HG03139 (cell line): Measurements from ENCODE around the gene GRID2.
A peak's percentile ranks its signal among the peaks of the same experiment; 100 is the strongest.
"Not testable (repeated sequence)": the region's sequence is repeated elsewhere in the genome, so short reads cannot be mapped to it uniquely, and the experiment has no call there.

ENCODE experiments used
- ATAC-seq: cut with Tn5 transposase; IDR thresholded peaks from one replicate; pipeline ENCODE4 v1.9.1; 2021; ENCODE audit not compliant: unreplicated experiment

Gene GRID2

GRCh38 chr4:93299118-93299517 is 995.4 kb downstream of the GRID2 start:
- no peak for ATAC-seq

- ATAC-seq = not testable (repeated sequence)
Measured at GRCh38 chr4:93300780-93301555, 997.2 kb downstream of the GRID2 start.

- no peak for ATAC-seq
Measured at GRCh38 chr4:93302310-93302709, 998.5 kb downstream of the GRID2 start.

- no peak for ATAC-seq
Measured at GRCh38 chr4:93303440-93303839, 999.7 kb downstream of the GRID2 start.

GRCh38 chr4:93312299-93312698 is 1008.5 kb downstream of the GRID2 start:
- ATAC-seq = no peak

- ATAC-seq = no peak
Measured at GRCh38 chr4:93313197-93313596, 1009.4 kb downstream of the GRID2 start.

- ATAC-seq = no peak
Measured at GRCh38 chr4:93317057-93317456, 1013.3 kb downstream of the GRID2 start.

- ATAC-seq = no peak
Measured at GRCh38 chr4:93317561-93317960, 1013.8 kb downstream of the GRID2 start.

GRCh38 chr4:93319041-93319440 is 1015.3 kb downstream of the GRID2 start:
- no peak for ATAC-seq

GRCh38 chr4:93320356-93320755 is 1016.6 kb downstream of the GRID2 start:
- ATAC-seq = no peak

- ATAC-seq = no peak
Measured at GRCh38 chr4:93327346-93327745, 1023.6 kb downstream of the GRID2 start.

GRCh38 chr4:93334003-93334402 is 1030.2 kb downstream of the GRID2 start:
- peak; percentile 86 for ATAC-seq

- no peak for ATAC-seq
Measured at GRCh38 chr4:93337196-93337595, 1033.4 kb downstream of the GRID2 start.

- ATAC-seq = no peak
Measured at GRCh38 chr4:93342738-93343137, 1039.0 kb downstream of the GRID2 start.

- ATAC-seq = no peak
Measured at GRCh38 chr4:93346840-93347239, 1043.1 kb downstream of the GRID2 start.

- ATAC-seq = no peak
Measured at GRCh38 chr4:93348896-93349295, 1045.1 kb downstream of the GRID2 start.

- no peak for ATAC-seq
Measured at GRCh38 chr4:93351846-93352245, 1048.1 kb downstream of the GRID2 start.

- ATAC-seq = no peak
Measured at GRCh38 chr4:93355411-93355810, 1051.6 kb downstream of the GRID2 start.

GRCh38 chr4:93359586-93359985 is 1055.8 kb downstream of the GRID2 start:
- no peak for ATAC-seq

- not testable (repeated sequence) for ATAC-seq
Measured at GRCh38 chr4:93366169-93366755, 1062.5 kb downstream of the GRID2 start.

GRCh38 chr4:93368968-93369367 is 1065.2 kb downstream of the GRID2 start:
- no peak for ATAC-seq

GRCh38 chr4:93370256-93370655 is 1066.5 kb downstream of the GRID2 start:
- ATAC-seq = no peak
